B cell (primary cell): ENCODE results near the gene PIK3C2G. TPM values are rescaled to one million over a fixed set of nuclear protein-coding genes. Genes with fewer than 3 reads are reported as not detected.

Experiments used
- ATAC-seq: fragments of 200-7000 bp; cut with Tn5 transposase; one replicate; pipeline ENCODE4 v1.10.0; 2021; ENCODE audit warnings: low read depth, mild to moderate bottlenecking, moderate number of reproducible peaks, moderate library complexity
- CTCF ChIA-PET: fragments of 350-600 bp; sonication (Branson Sonifier 250); formaldehyde crosslinking; loops from one replicate; lab custom pipeline; 2021; ENCODE audit warnings: antibody characterized with exemption, inconsistent platforms; lab: Charles Lee
- POLR2A ChIA-PET: fragments of 350-600 bp; sonication (Branson Sonifier 250); formaldehyde crosslinking; loops from one replicate; lab custom pipeline; 2021; ENCODE audit warnings: antibody characterized with exemption; lab: Charles Lee
- DNase-seq: peaks from one replicate; pipeline ENCODE4 v3.0.0; 2013
- H2AFZ ChIP-seq: 2 replicates; pipeline ENCODE4 v1.6.1; 2012; ENCODE audit warnings: mild to moderate bottlenecking, low read depth, low read length; ENCODE audit not compliant: insufficient read depth, poor library complexity, severe bottlenecking
- H3K27ac ChIP-seq, 2 donors: 1 replicate in 1 of 2; 2 replicates in 1 of 2; pipeline ENCODE4 v1.5.1; 2012 to 2013; ENCODE audit warnings: low read length in 2 of 2, mild to moderate bottlenecking in 2 of 2, moderate library complexity in 1 of 2
- H3K27me3 ChIP-seq, 4 experiments: fragments of 200-600 bp in 1 of 4; sonication (generic) in 1 of 4; replicated peaks in 1 of 4; 1 replicate in 2 of 4; 2 replicates in 2 of 4; pipeline versions ENCODE4 v1.6.1 to v1.7.0; 2013 to 2016; ENCODE audit warnings: low read length in 3 of 4, mild to moderate bottlenecking in 2 of 4, mixed read lengths in 1 of 4, moderate library complexity in 1 of 4; ENCODE audit not compliant: insufficient read depth in 4 of 4, control insufficient read depth in 3 of 4; ENCODE audit errors: control extremely low read depth in 1 of 4
- H3K36me3 ChIP-seq, 2 experiments: replicated peaks in 1 of 2; 1 replicate in 1 of 2; 2 replicates in 1 of 2; pipeline versions ENCODE4 v1.6.1 to v1.7.1; 2013; ENCODE audit warnings: low read length in 1 of 2; ENCODE audit not compliant: insufficient read depth in 2 of 2, control insufficient read depth in 1 of 2; ENCODE audit errors: control extremely low read depth in 1 of 2, extremely low read depth in 1 of 2
- H3K4me1 ChIP-seq, 2 donors: fragments of 200-600 bp in 1 of 2; sonication (generic) in 1 of 2; 1 replicate in 1 of 2; 2 replicates in 1 of 2; pipeline versions ENCODE4 v1.5.1 to v1.6.1; 2013 to 2017; ENCODE audit warnings: low read length in 2 of 2; ENCODE audit not compliant: control insufficient read depth in 2 of 2, insufficient read depth in 2 of 2
- H3K4me2 ChIP-seq: replicated peaks from 2 replicates; pipeline ENCODE3; 2012; ENCODE audit warnings: mild to moderate bottlenecking, low read depth, low read length; ENCODE audit not compliant: poor library complexity, severe bottlenecking
- H3K4me3 ChIP-seq, 5 experiments: fragments of 200-600 bp in 1 of 5; sonication (generic) in 1 of 5; 1 replicate in 3 of 5; 2 replicates in 2 of 5; pipeline versions ENCODE4 v1.5.1 to v1.7.0; 2011 to 2016; ENCODE audit warnings: low read length in 4 of 5, mild to moderate bottlenecking in 4 of 5, low read depth in 2 of 5, control low read depth in 1 of 5, moderate library complexity in 1 of 5; ENCODE audit not compliant: insufficient read depth in 1 of 5; ENCODE audit errors: control extremely low read depth in 1 of 5, extremely low read depth in 1 of 5
- H3K79me2 ChIP-seq: fragments of 200-600 bp; sonication (generic); one replicate; pipeline ENCODE4 v1.6.0; 2016; ENCODE audit warnings: low read length; ENCODE audit not compliant: control insufficient read depth, insufficient read depth
- H3K9ac ChIP-seq: fragments of 200-600 bp; sonication (generic); 2 replicates; pipeline ENCODE4 v1.6.1; 2017; ENCODE audit warnings: mild to moderate bottlenecking, low read length, moderate library complexity
- H3K9me3 ChIP-seq, 3 donors: one replicate each; pipeline versions ENCODE4 v1.6.1 to v1.7.1; 2013; ENCODE audit warnings: low read length in 2 of 3; ENCODE audit not compliant: control insufficient read depth in 2 of 3, insufficient read depth in 1 of 3; ENCODE audit errors: control extremely low read depth in 1 of 3
- H4K20me1 ChIP-seq: 2 replicates; pipeline ENCODE4 v1.6.0; 2012; ENCODE audit warnings: mild to moderate bottlenecking, low read length; ENCODE audit not compliant: insufficient read depth, control insufficient read depth, poor library complexity, severe bottlenecking
- H3K27ac Mint-ChIP-seq: one replicate; pipeline ENCODE4 v1.8.0; 2021; ENCODE audit warnings: mixed read lengths
- H3K27me3 Mint-ChIP-seq: one replicate; pipeline ENCODE4 v1.8.0; 2021; ENCODE audit warnings: mixed read lengths
- H3K4me1 Mint-ChIP-seq: one replicate; pipeline ENCODE4 v1.8.0; 2021; ENCODE audit warnings: mixed read lengths
- H3K4me3 Mint-ChIP-seq: one replicate; pipeline ENCODE4 v1.8.0; 2021; ENCODE audit warnings: mixed read lengths
- H3K9me3 Mint-ChIP-seq: one replicate; pipeline ENCODE4 v1.8.0; 2022; ENCODE audit warnings: mixed read lengths; ENCODE audit not compliant: insufficient read depth
- EZH2 ChIP-seq: IDR thresholded peaks from 2 replicates; pipeline ENCODE4 v1.6.1; 2012; ENCODE audit warnings: borderline replicate concordance, low read depth, mild to moderate bottlenecking, moderate library complexity, low read length; ENCODE audit not compliant: insufficient read depth, poor library complexity, severe bottlenecking
- WGBS: methylation state at CpG from one replicate; pipeline ENCODE4 v1.1.5; 2013; ENCODE audit warnings: missing lambda C conversion rate; ENCODE audit not compliant: insufficient coverage; 5-methylcytosine and 5-hydroxymethylcytosine counted together
- intact Hi-C: fragments of 100-400 bp; cut with micrococcal nuclease; formaldehyde crosslinking; loops from one replicate; pipeline ENCODE4 v1.10.0; 2022
- polyA plus RNA-seq: library from polyadenylated mRNA; depleted of rRNA; stranded (reverse); fragments of >200 nt; gene quantifications from 2 replicates; pipeline ENCODE4 v1.2.3, GENCODE V29; 2012
- total RNA-seq, 2 donors: library from RNA; stranded (reverse); fragments of 120-200 nt in 1 of 2; gene quantifications; 1 replicate in 1 of 2; 2 replicates in 1 of 2; pipeline versions ENCODE4 v1.2.3 to v1.2.4, GENCODE V29; 2013 to 2022
- TF ChIP-seq, protein P1 (sequence below): fragments of 200-600 bp; IDR thresholded peaks from one replicate; pipeline ENCODE4 v1.8.0; 2022; ENCODE audit warnings: antibody characterized with exemption, mild to moderate bottlenecking

The PIK3C2G gene
- total and polyA plus RNA-seq, 2 donors (not counting 1 experiment from before 2014, with no cell fraction given), result not detected

DNA sequence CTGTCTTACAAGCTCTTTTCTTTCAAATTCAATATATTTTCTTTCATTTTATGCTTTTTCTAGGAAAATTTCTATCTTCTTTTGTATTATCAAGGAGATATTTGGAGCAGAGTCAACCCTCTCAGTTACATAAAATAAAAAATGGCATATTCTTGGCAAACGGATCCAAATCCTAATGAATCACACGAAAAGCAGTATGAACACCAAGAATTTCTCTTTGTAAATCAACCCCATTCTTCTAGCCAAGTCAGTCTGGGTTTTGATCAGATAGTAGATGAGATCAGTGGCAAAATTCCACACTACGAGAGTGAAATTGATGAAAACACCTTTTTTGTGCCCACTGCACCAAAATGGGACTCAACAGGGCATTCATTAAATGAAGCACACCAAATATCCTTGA is 20.6 kb downstream of the PIK3C2G start:
- Mint-ChIP-seq H3K27me3 (no peaks in the 10 kb centered on the region), H3K9me3 (peaks cover 4% of the 10 kb centered on the region), H3K4me3 (no peak overlapping the region), H3K27ac (no peak overlapping the region), H3K4me1 (no peaks in the 10 kb centered on the region)
- Histone ChIP-seq H3K9ac (no peak overlapping the region), H3K36me3 (no peaks in the 10 kb centered on the region), H3K4me1 (no peaks in the 10 kb centered on the region), H3K4me3 (no peak overlapping the region), H3K4me2 (no peak overlapping the region), H3K79me2 (no peaks in the 10 kb centered on the region), H3K9me3 (peaks cover 0 to 2% (median 0%) of the 10 kb centered on the region in 3 donors), H3K27me3 (no peaks in the 10 kb centered on the region), H3K27ac (no peak overlapping the region), H4K20me1 (no peaks in the 10 kb centered on the region), H2AFZ (no peak overlapping the region)
- CTCF ChIA-PET, result no interaction called here
- intact Hi-C loops, result no loop called here
- WGBS, result no CpG with 5 or more reads among the region's 3 CpGs
- TF ChIP-seq, protein P1, sequence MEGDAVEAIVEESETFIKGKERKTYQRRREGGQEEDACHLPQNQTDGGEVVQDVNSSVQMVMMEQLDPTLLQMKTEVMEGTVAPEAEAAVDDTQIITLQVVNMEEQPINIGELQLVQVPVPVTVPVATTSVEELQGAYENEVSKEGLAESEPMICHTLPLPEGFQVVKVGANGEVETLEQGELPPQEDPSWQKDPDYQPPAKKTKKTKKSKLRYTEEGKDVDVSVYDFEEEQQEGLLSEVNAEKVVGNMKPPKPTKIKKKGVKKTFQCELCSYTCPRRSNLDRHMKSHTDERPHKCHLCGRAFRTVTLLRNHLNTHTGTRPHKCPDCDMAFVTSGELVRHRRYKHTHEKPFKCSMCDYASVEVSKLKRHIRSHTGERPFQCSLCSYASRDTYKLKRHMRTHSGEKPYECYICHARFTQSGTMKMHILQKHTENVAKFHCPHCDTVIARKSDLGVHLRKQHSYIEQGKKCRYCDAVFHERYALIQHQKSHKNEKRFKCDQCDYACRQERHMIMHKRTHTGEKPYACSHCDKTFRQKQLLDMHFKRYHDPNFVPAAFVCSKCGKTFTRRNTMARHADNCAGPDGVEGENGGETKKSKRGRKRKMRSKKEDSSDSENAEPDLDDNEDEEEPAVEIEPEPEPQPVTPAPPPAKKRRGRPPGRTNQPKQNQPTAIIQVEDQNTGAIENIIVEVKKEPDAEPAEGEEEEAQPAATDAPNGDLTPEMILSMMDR, result no peak
- no peak for TF ChIP-seq EZH2
- POLR2A ChIA-PET, result no interaction called here
- no peak for DNase-seq
- no peak for ATAC-seq

- H3K27ac Mint-ChIP-seq, result no peak overlapping the region
- H3K4me2 ChIP-seq, result no peak overlapping the region
- no peaks in the 10 kb centered on the region for H3K4me1 Mint-ChIP-seq
- H3K9me3 ChIP-seq, result peaks cover 0 to 2% (median 0%) of the 10 kb centered on the region in 3 donors
- H3K4me1 ChIP-seq, result no peaks in the 10 kb centered on the region
- H3K4me3 Mint-ChIP-seq, result no peak overlapping the region
- no peak for TF ChIP-seq EZH2
- TF ChIP-seq, protein P1, result no peak
- CTCF ChIA-PET, result no interaction called here
- ATAC-seq (no peak), DNase-seq (no peak)
- H3K79me2 ChIP-seq, result no peaks in the 10 kb centered on the region
- H3K27me3 ChIP-seq, result no peaks in the 10 kb centered on the region
- POLR2A ChIA-PET, result no interaction called here
- WGBS, result 94% methylated on average over 3 of the region's 4 CpGs
- H3K9me3 Mint-ChIP-seq, result peaks cover 4% of the 10 kb centered on the region
- H2AFZ ChIP-seq, result no peak overlapping the region
- no peaks in the 10 kb centered on the region for H3K27me3 Mint-ChIP-seq
- H3K36me3 ChIP-seq, result no peaks in the 10 kb centered on the region
- intact Hi-C loops, result no loop called here
- no peak overlapping the region for H3K27ac ChIP-seq
- H3K4me3 ChIP-seq, result no peak overlapping the region
- no peak overlapping the region for H3K9ac ChIP-seq
- H4K20me1 ChIP-seq, result no peaks in the 10 kb centered on the region
These were observed 22.5 kb downstream of the PIK3C2G start for GRCh38 chr12:18283831-18284230.
